Activated T-cell treated with anti-CD3 and anti-CD28 coated beads for 1 hour (primary cell): ENCODE results near the gene DUSP16.
"Not testable (repeated sequence)": the region's sequence is repeated elsewhere in the genome, so short reads cannot be mapped to it uniquely, and the experiment has no call there.

Source experiments
- DNase-seq: peaks from one replicate; pipeline ENCODE4 v3.0.0-alpha.2; 2020; ENCODE audit warnings: low read depth

Gene DUSP16

GRCh38 chr12:12562585-12563261 lies at the start of gene DUSP16:
DUSP16 (minus strand) TSS chr12:12562863; CDS start chr12:12521098, 41,765 bp downstream.
- peak; percentile 54 for DNase-seq

DNA sequence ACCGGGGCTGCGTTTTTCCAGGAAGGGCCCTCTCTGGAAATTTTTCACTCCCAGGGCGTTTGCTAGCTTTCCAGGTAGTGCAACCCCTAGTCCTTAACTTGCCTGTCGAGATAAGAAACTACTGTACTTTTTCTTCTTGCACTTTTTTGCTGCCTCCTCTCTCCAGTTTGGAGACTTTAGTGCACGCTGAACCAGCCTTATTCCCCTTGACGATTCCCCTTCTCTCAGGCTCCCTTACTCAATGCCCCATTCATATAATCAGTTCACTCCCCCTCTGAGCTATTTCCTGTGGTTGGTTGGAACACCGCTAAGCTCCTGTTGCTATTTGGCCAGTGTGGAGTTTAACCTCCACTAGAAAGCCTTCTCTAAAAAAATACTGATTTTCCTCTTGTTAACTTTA lies 49.7 kb upstream of the DUSP16 start:
- DNase-seq = no peak

DNA sequence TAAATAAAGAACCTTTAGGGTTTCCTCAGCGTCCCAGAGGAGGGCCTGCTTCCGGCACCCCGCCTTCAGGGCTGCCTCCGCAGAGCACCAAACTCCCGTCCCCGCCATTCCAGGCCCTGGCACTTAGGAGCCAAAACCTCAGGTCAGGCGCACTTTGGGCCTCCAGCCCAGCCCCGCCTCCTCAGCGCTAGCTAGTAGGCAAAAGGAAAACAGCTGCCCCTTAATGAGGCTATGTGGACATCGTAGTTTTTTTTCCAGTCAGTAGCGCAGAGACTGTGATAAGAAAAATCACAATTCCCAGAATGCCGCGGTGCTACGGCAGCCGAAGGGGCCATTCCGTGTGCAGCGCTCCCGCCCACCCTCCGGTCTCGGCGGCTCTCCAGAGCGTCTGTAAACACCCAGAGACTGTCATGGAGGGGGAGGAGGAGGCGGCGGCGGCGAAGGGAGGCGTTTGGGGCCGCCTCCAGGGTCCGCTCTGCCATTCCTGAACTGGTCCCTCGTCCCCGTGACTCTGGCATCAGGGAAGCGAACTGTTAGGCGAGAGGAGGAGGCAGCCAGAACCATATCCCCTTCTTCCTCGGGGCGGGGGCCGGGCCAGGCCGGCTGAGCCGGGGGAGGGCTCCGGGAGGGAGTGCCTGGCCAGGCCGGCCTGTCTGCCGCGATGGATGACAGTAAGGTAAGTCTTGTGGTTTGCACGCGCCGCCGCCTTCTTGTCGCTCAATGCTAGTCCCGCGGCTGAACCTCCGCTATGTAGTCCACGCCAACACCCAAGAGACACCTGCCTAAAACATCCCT lies 49.0 kb upstream of the DUSP16 start, which contains the start of gene CREBL2:
Gene CREBL2 (plus strand): TSS at position 365 of the 795 bp plus-strand sequence. CDS start 297 bp downstream, at position 662.
- DNase-seq = peak; percentile 73

DNA sequence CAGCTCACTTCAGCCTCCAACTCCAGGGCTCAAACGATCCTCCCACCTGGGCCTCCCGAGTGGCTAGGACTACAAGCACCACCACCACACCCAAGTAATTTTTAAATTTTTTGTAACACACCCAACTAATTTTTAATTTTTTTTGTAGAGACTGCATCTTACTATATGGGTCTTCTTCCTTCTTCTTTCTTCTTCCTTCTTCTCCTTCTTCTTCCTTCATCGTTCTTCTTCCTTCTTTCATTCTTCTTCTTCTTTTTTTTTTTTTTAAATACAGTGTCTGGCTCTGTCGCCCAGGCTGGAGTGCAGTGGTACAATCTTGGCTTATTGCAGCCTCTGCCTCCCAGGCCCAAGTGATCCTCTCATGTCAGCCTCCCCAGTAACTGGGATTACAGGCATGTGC lies 48.0 kb upstream of the DUSP16 start:
- no peak for DNase-seq

GRCh38 chr12:12609692-12610091 lies 47.0 kb upstream of the DUSP16 start:
- DNase-seq = no peak

- DNase-seq = no peak
Observed at GRCh38 chr12:12608557-12608957, 45.9 kb upstream of the DUSP16 start.

- no peak for DNase-seq
Observed at GRCh38 chr12:12606781-12607589, 44.3 kb upstream of the DUSP16 start.

GRCh38 chr12:12604740-12605139 lies 42.1 kb upstream of the DUSP16 start:
- DNase-seq = no peak

DNA sequence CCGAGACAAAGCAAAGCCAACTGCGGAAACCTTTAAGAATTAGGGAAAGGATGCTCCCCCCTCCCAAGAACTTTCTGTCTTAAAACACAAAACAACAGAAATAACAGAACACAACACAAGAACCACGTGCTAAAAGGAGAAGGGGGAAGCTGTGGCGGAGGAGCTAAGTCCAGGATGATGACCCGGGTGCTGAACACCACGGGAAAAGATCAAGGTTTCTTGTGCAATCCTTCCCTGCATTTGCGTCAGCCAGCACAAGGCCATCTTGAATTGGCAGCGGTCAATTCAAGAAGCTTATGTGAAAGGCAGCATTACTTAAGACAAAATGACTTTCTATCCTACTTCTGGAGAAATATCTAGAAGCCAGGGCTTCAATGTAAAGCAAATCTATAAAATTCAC lies 38.0 kb upstream of the DUSP16 start:
- DNase-seq = no peak

- DNase-seq = no peak
Observed at GRCh38 chr12:12599750-12600643, 37.3 kb upstream of the DUSP16 start.

- no peak for DNase-seq
Observed at GRCh38 chr12:12598864-12599263, 36.2 kb upstream of the DUSP16 start.

DNA sequence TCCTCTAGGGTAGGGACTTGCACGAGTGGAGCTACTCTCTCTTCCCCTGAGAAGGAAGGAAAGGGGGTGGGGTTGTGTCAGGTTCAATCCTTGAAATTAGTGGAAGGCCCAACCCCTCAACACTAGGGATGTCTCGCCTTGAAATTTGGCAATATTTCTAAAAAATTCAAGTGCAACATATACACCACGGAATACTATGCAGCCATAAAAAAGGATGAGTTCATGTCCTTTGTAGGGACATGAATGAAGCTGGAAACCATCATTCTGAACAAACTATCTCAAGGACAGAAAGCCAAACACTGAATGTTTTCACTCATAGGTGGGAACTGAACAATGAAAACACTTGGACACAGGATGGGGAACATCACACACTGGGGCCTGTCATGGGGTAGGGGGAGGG lies 33.9 kb upstream of the DUSP16 start:
- DNase-seq = not testable (repeated sequence)

GRCh38 chr12:12595929-12596328 lies 33.3 kb upstream of the DUSP16 start:
- DNase-seq = not testable (repeated sequence)

DNA sequence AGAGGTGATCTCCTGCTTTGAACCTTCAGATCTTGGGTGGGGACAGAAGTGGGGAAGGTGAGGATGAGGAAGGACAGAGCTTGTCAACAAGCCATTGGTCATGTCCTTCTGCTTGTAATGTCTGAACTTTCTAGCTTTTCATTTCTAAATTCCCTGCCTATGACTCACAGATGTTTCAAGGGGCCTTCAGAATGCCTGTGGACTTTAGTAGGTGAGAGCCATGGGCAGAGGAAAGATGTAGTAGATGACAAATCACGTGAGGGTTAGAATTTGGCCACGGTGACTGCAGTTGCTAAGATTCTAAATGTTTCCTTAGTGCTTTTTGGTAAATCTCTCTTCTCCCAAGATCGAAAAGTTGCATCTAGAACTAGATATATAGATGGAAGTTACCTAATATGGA lies 30.3 kb upstream of the DUSP16 start:
- no peak for DNase-seq

DNA sequence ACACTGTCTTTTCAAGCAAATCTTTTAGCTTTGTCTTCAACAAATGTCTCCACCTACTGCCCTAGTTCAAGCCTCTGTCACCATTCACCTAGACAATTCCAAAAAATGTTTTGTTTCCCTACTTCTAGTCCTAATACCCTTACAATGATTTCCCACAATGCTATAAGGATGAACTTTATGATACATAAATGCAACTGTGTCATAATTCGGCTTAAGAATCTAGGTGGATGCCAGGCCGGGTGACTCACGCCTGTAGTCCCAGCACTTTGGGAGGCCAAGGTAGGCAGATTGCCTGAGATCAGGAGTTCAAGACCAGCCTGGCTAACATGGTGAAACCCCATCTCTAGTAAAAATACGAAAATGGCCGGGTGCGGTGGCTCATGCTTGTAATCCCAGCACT lies 28.3 kb upstream of the DUSP16 start:
- DNase-seq = no peak

DNA sequence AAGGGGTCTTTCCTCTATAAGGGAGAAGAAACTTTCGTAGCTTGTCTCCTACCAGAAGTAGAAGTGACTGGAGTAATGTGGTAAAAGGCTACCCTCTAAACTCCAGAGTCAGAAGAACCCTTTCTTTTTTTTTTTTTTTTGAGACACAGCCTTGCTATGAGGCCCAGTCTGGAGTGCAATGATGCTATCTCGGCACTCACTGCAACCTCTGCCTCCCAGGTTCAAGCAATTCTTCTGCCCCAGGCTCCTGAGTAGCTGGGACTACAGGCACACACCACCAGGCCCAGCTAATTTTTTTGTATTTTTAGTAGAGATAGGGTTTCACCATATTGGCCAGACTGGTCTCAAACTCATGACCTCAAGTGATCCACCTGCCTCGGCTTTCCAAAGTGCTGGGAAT lies 25.8 kb upstream of the DUSP16 start:
- not testable (repeated sequence) for DNase-seq

GRCh38 chr12:12587878-12588277 lies 25.2 kb upstream of the DUSP16 start:
- no peak for DNase-seq

DNA sequence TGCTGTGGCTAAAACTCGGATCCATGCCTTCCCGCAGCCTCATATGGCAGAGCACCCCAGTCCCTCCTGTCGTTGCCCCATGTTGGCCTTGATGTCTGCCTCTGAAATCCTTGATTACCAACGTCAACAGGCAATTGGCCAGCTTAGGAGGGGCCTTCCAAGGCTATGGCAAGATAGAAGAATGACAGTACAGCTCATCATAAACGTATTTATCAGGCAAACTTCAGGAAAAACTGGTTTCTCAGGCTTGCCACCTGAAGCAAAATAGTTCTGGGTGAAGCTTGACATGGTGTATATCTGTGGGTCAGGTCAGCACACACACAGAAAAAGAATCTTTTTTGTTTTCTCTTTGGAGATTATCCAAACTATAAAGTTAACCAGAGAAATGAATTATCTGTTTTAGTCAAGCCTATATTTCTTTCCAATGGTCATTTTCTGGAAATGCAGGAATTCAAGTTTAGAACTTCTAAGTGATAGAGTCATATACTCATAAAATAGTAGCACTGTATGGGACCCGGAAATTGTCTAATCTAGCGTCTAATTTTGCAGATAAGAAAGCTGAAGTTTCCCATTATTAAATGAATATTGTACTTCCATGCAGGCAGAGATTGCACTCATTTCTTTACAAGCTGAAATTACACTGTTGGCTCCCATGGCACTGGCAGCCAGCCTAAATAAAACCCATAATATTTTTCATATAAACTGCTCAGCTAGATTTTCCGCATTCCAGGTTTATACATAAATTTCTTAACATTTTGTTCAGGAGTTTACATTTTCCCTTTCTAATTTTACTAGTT lies 24.4 kb upstream of the DUSP16 start:
- no peak for DNase-seq

DNA sequence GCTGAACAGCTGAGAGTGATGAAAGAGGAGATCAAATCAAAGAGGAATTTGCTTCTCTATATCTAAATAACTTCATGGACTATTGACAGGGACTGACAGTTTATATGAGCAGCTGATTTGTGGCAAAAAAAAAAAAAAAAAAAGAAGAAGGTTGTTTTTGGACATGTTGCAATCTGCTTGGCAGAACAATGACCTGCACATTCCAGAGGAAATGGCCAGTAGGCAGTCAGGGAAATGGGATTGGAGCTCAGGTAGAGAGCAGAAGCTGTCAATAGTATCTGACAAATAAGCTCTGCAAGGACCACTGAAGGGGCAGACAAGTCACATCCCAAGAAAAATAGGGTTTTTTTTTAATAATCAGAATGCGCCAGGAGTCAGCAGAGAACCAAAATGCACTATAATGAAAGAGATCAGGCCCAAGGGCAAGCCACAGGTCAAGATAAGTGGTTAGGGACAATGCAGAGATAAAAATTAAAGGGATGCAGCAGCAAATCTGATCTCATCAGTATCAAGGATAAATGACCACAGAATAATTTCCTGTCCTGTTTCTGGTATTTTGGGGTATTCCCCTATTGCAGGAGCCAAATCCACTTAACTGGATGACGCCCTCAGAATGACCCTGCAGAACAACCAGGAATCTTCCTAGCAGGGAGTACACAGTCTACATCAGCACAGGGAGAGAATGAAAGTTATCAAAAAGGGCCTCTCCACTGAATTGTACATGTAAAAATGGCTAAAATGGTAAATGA lies 22.6 kb upstream of the DUSP16 start:
- DNase-seq = no peak
